AG10803 (cell line): ENCODE results near the gene EIF2B2.

Experiments
- DNase-seq: peaks from one replicate; pipeline ENCODE4 v3.0.0; 2010; ENCODE audit warnings: low read depth
- H3K4me3 ChIP-seq: 2 replicates; pipeline ENCODE4 v1.5.1; 2011; ENCODE audit warnings: mild to moderate bottlenecking, low read length, control low read depth
- CTCF ChIP-seq: conservative IDR thresholded peaks from 2 replicates; pipeline ENCODE4 v1.5.1; 2011; ENCODE audit warnings: mild to moderate bottlenecking, low read length, control low read depth, inconsistent platforms

EIF2B2 gene

GRCh38 chr14:74973905-74974363 lies 28.8 kb upstream of the EIF2B2 start:
- DNase-seq: no peak
- H3K4me3 ChIP-seq: no peak overlapping the region
- TF ChIP-seq CTCF: no peak

- DNase-seq: no peak
- no peak for TF ChIP-seq CTCF
- no peak overlapping the region for H3K4me3 ChIP-seq
Measured at GRCh38 chr14:74974364-74975058, 28.2 kb upstream of the EIF2B2 start.

GRCh38 chr14:74975059-74975810 lies 27.5 kb upstream of the EIF2B2 start:
- DNase-seq: no peak
- no peak for TF ChIP-seq CTCF
- no peak overlapping the region for H3K4me3 ChIP-seq

- DNase-seq: no peak
- H3K4me3 ChIP-seq: no peak overlapping the region
- TF ChIP-seq CTCF: no peak
Measured at GRCh38 chr14:74976264-74977113, 26.2 kb upstream of the EIF2B2 start.

GRCh38 chr14:74977164-74977900 lies 25.4 kb upstream of the EIF2B2 start:
- no peak for DNase-seq
- H3K4me3 ChIP-seq: no peak overlapping the region
- no peak for TF ChIP-seq CTCF

GRCh38 chr14:74977901-74978385 lies 24.8 kb upstream of the EIF2B2 start:
- no peak for TF ChIP-seq CTCF
- DNase-seq: no peak
- H3K4me3 ChIP-seq: no peak overlapping the region
